ENCODE results near the gene POP4.

GRCh38 chr19:29645491-29645867 is 39.4 kb downstream of the POP4 start:
- TF ChIP-seq, protein P1, sequence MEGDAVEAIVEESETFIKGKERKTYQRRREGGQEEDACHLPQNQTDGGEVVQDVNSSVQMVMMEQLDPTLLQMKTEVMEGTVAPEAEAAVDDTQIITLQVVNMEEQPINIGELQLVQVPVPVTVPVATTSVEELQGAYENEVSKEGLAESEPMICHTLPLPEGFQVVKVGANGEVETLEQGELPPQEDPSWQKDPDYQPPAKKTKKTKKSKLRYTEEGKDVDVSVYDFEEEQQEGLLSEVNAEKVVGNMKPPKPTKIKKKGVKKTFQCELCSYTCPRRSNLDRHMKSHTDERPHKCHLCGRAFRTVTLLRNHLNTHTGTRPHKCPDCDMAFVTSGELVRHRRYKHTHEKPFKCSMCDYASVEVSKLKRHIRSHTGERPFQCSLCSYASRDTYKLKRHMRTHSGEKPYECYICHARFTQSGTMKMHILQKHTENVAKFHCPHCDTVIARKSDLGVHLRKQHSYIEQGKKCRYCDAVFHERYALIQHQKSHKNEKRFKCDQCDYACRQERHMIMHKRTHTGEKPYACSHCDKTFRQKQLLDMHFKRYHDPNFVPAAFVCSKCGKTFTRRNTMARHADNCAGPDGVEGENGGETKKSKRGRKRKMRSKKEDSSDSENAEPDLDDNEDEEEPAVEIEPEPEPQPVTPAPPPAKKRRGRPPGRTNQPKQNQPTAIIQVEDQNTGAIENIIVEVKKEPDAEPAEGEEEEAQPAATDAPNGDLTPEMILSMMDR (IDR thresholded peaks at IDR 0.05), result no peak
- no peak for TF ChIP-seq EP300 (IDR thresholded peaks at IDR 0.05)
- TF ChIP-seq POLR2A (IDR thresholded peaks at IDR 0.05), result no peak
